Measurements from ENCODE around the gene LILRB1.

DNA sequence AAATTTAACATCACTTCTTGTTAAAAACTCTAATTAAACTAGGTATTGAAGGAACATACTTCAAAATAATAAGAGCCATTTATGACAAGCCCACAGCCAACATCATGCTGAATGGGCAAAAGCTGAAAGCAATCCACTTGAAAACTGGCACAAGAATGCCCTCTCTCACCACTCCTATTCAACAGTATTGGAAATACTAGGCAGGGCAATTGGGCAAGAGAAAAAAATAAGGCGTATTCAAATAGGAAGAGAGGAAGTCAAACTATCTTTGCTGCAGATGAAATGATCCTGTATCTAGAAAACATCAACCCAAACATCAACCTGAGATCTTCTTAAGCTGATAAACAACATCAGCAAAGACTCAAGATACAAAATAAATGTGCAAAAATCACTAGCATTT lies 15.6 kb upstream of the LILRB1 start:
- TF ChIP-seq CTCF (IDR thresholded peaks at IDR 0.05) (no peak), POLR2AphosphoS5 (IDR thresholded peaks at IDR 0.05) (no peak), POLR2A (IDR thresholded peaks at IDR 0.05) (no peak)

Data from gastroesophageal sphincter (tissue), 3 donors.